Measurements from ENCODE around the gene TMEM225B.
"Not testable (repeated sequence)": the region's sequence is repeated elsewhere in the genome, so short reads cannot be mapped to it uniquely, and the experiment has no call there.

TMEM225B gene

GRCh38 chr7:99624484-99624883 is 26.4 kb downstream of the TMEM225B start:
- DNase-seq, result peak; percentile 63

- no peak for DNase-seq
Observed at GRCh38 chr7:99625321-99625720, 27.3 kb downstream of the TMEM225B start.

GRCh38 chr7:99625961-99626360 is 27.9 kb downstream of the TMEM225B start:
- DNase-seq, result no peak

- no peak for DNase-seq
Observed at GRCh38 chr7:99626661-99627060, 28.6 kb downstream of the TMEM225B start.

GRCh38 chr7:99627513-99627912 is 29.4 kb downstream of the TMEM225B start:
- no peak for DNase-seq

GRCh38 chr7:99628471-99629465 is 30.7 kb downstream of the TMEM225B start:
- DNase-seq, result no peak

GRCh38 chr7:99629643-99630042 is 31.6 kb downstream of the TMEM225B start:
- no peak for DNase-seq

- no peak for DNase-seq
Observed at GRCh38 chr7:99631295-99632109, 33.4 kb downstream of the TMEM225B start.

GRCh38 chr7:99637414-99637813 is 39.3 kb downstream of the TMEM225B start:
- DNase-seq, result not testable (repeated sequence)

- DNase-seq, result no peak
Observed at GRCh38 chr7:99638731-99639130, 40.7 kb downstream of the TMEM225B start.

- DNase-seq, result no peak
Observed at GRCh38 chr7:99639267-99639666, 41.2 kb downstream of the TMEM225B start.

- no peak for DNase-seq
Observed at GRCh38 chr7:99642027-99642426, 44.0 kb downstream of the TMEM225B start.

GRCh38 chr7:99643464-99643863 is 45.4 kb downstream of the TMEM225B start:
- DNase-seq, result no peak

GRCh38 chr7:99644431-99644830 is 46.4 kb downstream of the TMEM225B start:
- no peak for DNase-seq

- DNase-seq, result no peak
Observed at GRCh38 chr7:99645590-99645989, 47.5 kb downstream of the TMEM225B start.

- DNase-seq, result no peak
Observed at GRCh38 chr7:99648843-99649242, 50.8 kb downstream of the TMEM225B start.

GRCh38 chr7:99651290-99651689 is 53.2 kb downstream of the TMEM225B start:
- no peak for DNase-seq

GRCh38 chr7:99652671-99653070 is 54.6 kb downstream of the TMEM225B start:
- no peak for DNase-seq

- DNase-seq, result not testable (repeated sequence)
Observed at GRCh38 chr7:99653269-99653668, 55.2 kb downstream of the TMEM225B start.

- DNase-seq, result no peak
Observed at GRCh38 chr7:99653754-99654153, 55.7 kb downstream of the TMEM225B start.

GRCh38 chr7:99654626-99655025 is 56.6 kb downstream of the TMEM225B start:
- not testable (repeated sequence) for DNase-seq

- not testable (repeated sequence) for DNase-seq
Observed at GRCh38 chr7:99657879-99658278, 59.8 kb downstream of the TMEM225B start.
